ENCODE data around the gene SINHCAF.
A peak's percentile ranks its signal among the peaks of the same experiment; 100 is the strongest.
"Not testable (repeated sequence)": the region's sequence is repeated elsewhere in the genome, so short reads cannot be mapped to it uniquely, and the experiment has no call there.

The SINHCAF gene

DNA sequence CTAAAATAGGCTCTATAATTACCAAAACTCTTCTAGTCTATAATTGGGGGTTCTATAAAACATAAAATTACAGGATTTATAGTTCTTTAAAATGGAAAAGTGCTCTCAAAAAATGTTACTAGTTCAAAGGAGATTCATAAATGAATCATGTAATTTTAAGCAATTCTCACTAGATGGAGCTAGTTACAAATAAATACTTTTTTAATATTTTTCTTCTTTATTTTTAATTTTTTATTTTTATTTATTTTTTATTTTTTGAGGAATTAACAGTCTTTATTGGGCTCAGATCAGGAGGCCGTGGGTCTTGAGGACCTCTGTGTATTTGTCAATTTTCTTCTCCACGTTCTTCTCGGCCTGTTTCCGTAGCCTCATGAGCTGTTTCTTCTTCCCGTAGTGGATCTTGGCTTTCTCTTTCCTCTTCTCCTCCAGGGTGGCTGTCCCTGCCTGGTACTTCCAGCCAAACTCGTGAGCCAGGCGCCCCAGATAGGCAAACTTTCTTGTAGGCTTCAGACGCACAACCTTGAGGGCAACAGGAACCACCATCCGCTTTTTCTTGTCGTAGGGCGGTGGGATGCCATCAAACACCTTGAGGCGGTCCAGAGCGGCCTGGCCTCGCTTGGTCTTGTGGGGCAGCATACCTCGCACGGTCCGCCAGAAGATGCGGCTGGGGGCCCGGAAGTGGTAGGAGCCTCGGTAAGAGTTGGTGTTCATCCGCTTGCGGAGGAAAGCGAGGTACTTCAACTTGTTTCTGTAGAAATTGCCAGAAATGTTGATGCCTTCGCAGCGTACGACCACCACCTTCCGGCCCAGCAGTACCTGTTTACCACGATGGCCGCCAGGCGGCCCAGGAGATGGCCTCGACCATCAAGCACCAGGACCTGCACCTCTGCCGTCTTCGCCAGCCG is 74.0 kb downstream of the SINHCAF start:
- not testable (repeated sequence) for H3K36me3 Mint-ChIP-seq, DNase-seq, H3K4me1 Mint-ChIP-seq, H3K27ac Mint-ChIP-seq, H3K9me3 Mint-ChIP-seq
- peak overlapping the region; percentile 14 for H3K4me3 Mint-ChIP-seq
- CTCF ChIA-PET: interaction anchor here (0.8 to 2.8 kb wide), 12 partner anchors 10 to 406 kb away, joined by 3 to 22 read pairs (median 4); no protein-coding TSS in a partner anchor
- H3K27me3 Mint-ChIP-seq: peaks cover 17% of the 10 kb centered on the region

DNA sequence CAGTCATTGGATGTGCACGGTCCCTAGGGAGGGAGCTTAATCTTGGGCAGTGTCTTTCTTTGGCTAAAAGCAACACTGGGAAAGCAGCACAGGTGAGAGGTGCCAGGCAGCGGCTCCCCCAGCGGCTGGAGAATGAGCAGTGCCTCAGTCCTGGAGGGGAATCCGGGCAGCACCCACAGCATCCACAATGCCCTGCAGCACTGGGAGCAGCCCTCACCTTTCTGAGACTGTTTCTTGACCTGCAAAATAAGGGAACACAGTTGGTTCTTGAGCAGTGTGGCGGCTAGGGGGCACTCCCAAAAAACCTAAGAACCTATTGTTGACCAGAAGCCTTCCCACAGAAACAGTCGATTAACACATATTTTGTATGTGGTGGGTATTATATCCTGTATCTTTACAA is 75.8 kb downstream of the SINHCAF start:
- Mint-ChIP-seq H3K27me3 (peaks cover 9% of the 10 kb centered on the region), H3K36me3 (no peaks in the 10 kb centered on the region), H3K27ac (no peak overlapping the region), H3K4me3 (no peak overlapping the region), H3K4me1 (no peaks in the 10 kb centered on the region), H3K9me3 (no peaks in the 10 kb centered on the region)
- CTCF ChIA-PET: interaction anchor here (0.9 to 2.8 kb wide), 4 partner anchors 11 to 113 kb away, joined by 3 to 22 read pairs (median 5); no protein-coding TSS in a partner anchor
- no peak for DNase-seq

DNA sequence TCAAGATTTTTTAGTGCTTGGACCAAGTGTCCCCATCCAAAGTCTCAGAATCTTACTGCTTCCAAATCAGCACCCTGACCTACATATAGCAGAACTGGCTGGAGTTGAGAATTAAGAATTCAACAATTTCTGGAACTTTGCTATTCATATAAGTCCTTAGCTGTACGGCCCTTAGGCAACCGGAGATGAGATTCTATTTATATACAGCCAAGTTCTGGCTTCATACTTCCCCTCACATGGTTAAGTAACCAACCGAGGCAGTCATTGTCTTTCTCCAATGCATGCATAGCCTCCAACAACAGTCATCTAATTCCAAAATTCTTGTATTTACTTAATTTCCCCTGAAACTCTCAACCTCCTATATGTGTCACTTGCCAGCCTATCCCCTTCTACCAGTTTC is 76.6 kb downstream of the SINHCAF start:
- no peak overlapping the region for H3K4me3 Mint-ChIP-seq
- no peak overlapping the region for H3K27ac Mint-ChIP-seq
- CTCF ChIA-PET: interaction anchor here (0.9 to 2.8 kb wide), 3 partner anchors 10 to 114 kb away, joined by 4 to 22 read pairs (median 6); no protein-coding TSS in a partner anchor
- H3K27me3 Mint-ChIP-seq: peaks cover 9% of the 10 kb centered on the region
- H3K36me3 Mint-ChIP-seq: no peaks in the 10 kb centered on the region
- DNase-seq: no peak
- H3K4me1 Mint-ChIP-seq: no peaks in the 10 kb centered on the region
- H3K9me3 Mint-ChIP-seq: no peaks in the 10 kb centered on the region

DNA sequence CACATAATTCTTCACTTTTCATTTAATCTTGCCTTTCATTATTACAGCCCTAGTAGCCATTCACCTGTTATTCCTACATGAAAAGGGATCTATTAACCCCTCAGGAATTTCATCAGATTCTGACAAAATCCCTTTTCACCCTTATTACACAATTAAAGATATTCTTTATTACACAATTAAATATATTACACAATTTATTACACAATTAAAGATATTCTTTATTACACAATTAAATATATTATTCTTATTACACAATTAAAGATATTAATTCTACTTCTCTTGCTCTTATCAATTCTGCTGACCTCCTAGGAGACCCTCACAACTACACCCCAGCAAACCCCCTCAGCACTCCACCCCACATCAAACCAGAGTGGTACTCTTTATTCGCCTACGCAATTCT is 77.1 kb downstream of the SINHCAF start:
- H3K4me3 Mint-ChIP-seq: no peak overlapping the region
- peaks cover 5% of the 10 kb centered on the region for H3K27me3 Mint-ChIP-seq
- H3K36me3 Mint-ChIP-seq: no peaks in the 10 kb centered on the region
- no peak overlapping the region for H3K27ac Mint-ChIP-seq
- no peak for DNase-seq
- CTCF ChIA-PET: interaction anchor here (1.9 kb wide), 1 partner anchor 11 kb away, joined by 4 read pairs; no protein-coding TSS in a partner anchor
- H3K9me3 Mint-ChIP-seq: no peaks in the 10 kb centered on the region
- no peaks in the 10 kb centered on the region for H3K4me1 Mint-ChIP-seq

DNA sequence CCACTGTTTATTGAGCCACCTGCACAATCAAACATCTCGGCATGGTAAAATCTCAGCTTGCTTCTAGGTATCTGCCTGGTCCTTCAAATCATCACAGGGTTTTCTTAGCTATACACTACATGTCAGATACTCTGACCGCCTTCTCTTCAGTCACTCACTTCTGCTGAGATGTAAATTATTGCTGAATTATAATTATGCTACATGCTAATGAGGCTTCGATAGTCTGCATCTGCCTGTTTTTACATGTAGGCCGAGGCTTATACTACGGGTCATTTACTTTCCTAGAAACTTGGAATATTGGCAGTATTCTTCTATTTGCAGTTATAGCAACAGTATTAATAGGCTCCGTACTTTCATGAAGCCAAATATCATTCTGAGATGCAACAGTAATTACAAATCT is 77.6 kb downstream of the SINHCAF start:
- H3K36me3 Mint-ChIP-seq: no peaks in the 10 kb centered on the region

DNA sequence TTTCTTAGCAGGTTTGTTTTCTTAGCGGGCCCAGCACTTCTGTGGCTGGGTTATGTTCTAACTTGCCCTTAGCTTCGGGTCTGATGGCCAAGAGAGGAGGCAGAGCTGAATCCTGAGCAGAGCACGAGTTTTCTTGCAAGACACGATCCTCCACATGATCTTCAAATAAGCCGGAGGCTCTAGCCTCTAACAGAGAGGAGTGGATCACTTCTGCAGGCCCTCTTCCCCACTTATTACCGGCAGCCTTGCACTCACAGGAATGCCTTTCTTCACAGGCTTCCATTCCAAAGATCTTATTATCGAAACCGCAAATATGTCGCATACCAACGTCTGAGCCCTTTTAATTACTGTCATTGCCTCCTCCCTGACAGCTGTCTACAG is 79.5 kb downstream of the SINHCAF start:
- DNase-seq: no peak
- CTCF ChIA-PET: interaction anchor here (0.6 kb wide), 1 partner anchor 26 kb away, joined by 3 read pairs; no protein-coding TSS in a partner anchor
- no peaks in the 10 kb centered on the region for H3K4me1 Mint-ChIP-seq
- H3K4me3 Mint-ChIP-seq: no peak overlapping the region
- H3K36me3 Mint-ChIP-seq: no peaks in the 10 kb centered on the region
- no peaks in the 10 kb centered on the region for H3K9me3 Mint-ChIP-seq
- no peaks in the 10 kb centered on the region for H3K27me3 Mint-ChIP-seq
- H3K27ac Mint-ChIP-seq: no peak overlapping the region

More for the DNA sequence above, 77.6 kb downstream of the SINHCAF start:
- no peak for DNase-seq
- peaks cover 5% of the 10 kb centered on the region for H3K27me3 Mint-ChIP-seq
- H3K9me3 Mint-ChIP-seq: no peaks in the 10 kb centered on the region
- CTCF ChIA-PET: interaction anchor here (1.9 kb wide), 1 partner anchor 10 kb away, joined by 4 read pairs; no protein-coding TSS in a partner anchor
- H3K4me1 Mint-ChIP-seq: no peaks in the 10 kb centered on the region
- no peak overlapping the region for H3K4me3 Mint-ChIP-seq
- no peak overlapping the region for H3K27ac Mint-ChIP-seq

DNA sequence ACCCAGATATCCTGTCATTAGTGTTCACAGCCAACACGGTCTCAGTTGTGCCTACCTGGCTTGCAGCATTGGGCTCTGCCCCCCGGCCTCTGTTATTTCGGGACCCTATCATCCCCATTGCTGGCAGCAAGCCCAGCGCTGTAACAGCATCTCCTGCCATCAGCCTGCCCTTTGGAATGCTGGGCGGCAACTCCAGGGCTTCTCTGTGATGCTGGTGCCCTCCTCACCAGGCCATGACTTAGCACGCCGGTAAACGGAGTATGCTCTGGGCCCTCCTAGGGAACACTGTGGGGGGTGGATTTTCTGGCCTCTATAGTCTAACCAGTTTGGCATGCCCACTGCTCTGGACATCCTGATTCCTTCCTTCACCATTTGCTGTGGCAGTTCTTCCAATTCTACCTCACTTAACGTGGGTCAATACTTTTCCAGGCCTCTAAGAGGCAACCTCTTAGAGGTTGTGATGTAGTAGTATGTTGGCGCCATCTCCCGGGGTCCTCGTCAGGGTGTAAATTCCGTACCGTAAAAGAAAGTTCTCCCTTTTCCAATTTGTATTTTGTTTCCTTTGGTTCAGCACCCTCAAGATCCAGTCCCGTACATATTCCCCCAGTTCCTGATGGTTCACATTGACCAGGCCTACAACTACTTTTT is 80.0 kb downstream of the SINHCAF start:
- H3K36me3 Mint-ChIP-seq: no peaks in the 10 kb centered on the region
- no peak for DNase-seq
- CTCF ChIA-PET: interaction anchor here (0.6 kb wide), 1 partner anchor 27 kb away, joined by 3 read pairs; no protein-coding TSS in a partner anchor
- no peak overlapping the region for H3K27ac Mint-ChIP-seq
- H3K9me3 Mint-ChIP-seq: no peaks in the 10 kb centered on the region
- H3K4me1 Mint-ChIP-seq: no peaks in the 10 kb centered on the region
- H3K27me3 Mint-ChIP-seq: no peaks in the 10 kb centered on the region
- no peak overlapping the region for H3K4me3 Mint-ChIP-seq

DNA sequence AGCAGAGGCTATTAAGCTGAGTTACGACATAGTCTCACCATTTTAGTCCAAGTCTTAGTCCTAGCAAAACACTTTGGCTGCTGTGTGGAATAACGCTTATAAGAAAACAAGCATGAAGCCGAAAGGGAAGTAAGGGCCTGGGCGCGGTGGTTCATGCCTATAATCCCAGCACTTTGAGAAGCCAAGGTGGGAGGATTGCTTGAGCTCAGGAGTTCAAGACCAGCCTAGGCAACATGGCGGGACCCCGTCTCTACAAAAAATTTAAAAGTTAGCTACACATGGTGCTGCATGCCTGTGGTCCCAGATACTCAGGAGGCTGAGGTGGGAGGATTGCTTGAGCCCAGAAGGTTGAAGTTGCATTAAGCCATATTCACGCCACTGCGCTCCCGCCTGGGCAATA is 83.5 kb downstream of the SINHCAF start:
- H3K27ac Mint-ChIP-seq: not testable (repeated sequence)

DNA sequence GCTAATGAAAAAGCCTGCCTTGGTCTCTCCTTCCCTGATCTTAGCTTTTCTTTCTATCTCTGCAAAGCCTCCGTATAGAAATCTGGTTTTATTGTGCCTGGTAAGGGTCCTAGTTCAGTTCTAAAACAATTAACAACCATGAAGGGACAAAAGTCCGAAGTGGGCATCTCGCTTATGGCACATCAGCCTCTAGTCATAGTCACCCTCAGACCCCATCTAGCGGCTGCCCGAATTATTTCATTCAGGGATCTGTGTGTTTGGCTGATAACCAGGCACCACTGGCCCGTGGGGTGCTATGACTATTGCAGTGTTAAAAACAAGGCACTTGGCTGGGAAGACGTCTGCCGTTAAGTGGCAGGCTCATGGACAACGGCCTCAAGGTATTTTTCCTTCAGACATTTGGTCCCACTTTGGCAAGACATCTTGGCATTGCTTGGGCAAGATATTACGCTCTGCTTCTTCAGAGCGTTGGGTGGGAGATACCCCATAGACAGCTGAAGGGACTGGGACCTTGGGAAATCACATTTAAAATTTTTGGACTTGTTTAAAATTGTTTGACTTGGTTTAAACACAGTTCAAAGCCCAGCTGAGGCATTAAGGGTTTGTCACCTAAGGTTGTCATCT is 87.1 kb downstream of the SINHCAF start:
- H3K36me3 Mint-ChIP-seq: no peaks in the 10 kb centered on the region

More for the DNA sequence above, 83.5 kb downstream of the SINHCAF start:
- not testable (repeated sequence) for H3K4me3 Mint-ChIP-seq, H3K36me3 Mint-ChIP-seq, DNase-seq, H3K4me1 Mint-ChIP-seq, H3K9me3 Mint-ChIP-seq
- CTCF ChIA-PET: interaction anchor here (0.6 to 1.1 kb wide), 2 partner anchors 29 to 30 kb away, joined by 3 to 4 read pairs; no protein-coding TSS in a partner anchor
- H3K27me3 Mint-ChIP-seq: peaks cover 11% of the 10 kb centered on the region

DNA sequence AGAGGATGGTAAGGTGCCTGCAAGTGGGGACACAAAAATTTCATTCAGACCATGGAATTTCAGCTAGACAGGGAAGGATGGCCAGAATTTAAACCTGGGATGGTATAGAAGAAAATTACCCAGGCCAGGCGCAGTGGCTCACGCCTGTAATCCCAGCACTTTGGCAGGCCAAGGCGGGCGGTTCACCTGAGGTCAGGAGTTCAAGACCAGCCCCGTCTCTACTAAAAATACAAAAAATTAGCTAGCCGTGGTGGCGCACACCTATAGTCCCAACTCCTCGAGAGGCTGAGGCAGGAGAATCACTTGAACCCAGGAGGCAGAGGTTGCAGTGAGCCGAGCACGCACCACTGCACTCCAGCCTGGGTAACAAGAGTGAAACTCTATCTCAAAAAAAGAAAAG is 87.6 kb downstream of the SINHCAF start:
- not testable (repeated sequence) for H3K27ac Mint-ChIP-seq, H3K4me1 Mint-ChIP-seq, H3K4me3 Mint-ChIP-seq, H3K36me3 Mint-ChIP-seq, H3K9me3 Mint-ChIP-seq
- peaks cover 49% of the 10 kb centered on the region for H3K27me3 Mint-ChIP-seq
- CTCF ChIA-PET: interaction anchor here (0.8 to 3.9 kb wide), 10 partner anchors 8 to 395 kb away, joined by 3 to 32 read pairs (median 5); no protein-coding TSS in a partner anchor
- DNase-seq: peak; percentile 14

More for the DNA sequence above, 87.1 kb downstream of the SINHCAF start:
- H3K4me3 Mint-ChIP-seq: no peak overlapping the region
- DNase-seq: peak; percentile 83
- peaks cover 3% of the 10 kb centered on the region for H3K4me1 Mint-ChIP-seq
- CTCF ChIA-PET: interaction anchor here (0.8 to 3.9 kb wide), 13 partner anchors 9 to 395 kb away, joined by 3 to 32 read pairs (median 4); no protein-coding TSS in a partner anchor
- no peak overlapping the region for H3K27ac Mint-ChIP-seq
- H3K27me3 Mint-ChIP-seq: peaks cover 44% of the 10 kb centered on the region
- H3K9me3 Mint-ChIP-seq: no peaks in the 10 kb centered on the region

DNA sequence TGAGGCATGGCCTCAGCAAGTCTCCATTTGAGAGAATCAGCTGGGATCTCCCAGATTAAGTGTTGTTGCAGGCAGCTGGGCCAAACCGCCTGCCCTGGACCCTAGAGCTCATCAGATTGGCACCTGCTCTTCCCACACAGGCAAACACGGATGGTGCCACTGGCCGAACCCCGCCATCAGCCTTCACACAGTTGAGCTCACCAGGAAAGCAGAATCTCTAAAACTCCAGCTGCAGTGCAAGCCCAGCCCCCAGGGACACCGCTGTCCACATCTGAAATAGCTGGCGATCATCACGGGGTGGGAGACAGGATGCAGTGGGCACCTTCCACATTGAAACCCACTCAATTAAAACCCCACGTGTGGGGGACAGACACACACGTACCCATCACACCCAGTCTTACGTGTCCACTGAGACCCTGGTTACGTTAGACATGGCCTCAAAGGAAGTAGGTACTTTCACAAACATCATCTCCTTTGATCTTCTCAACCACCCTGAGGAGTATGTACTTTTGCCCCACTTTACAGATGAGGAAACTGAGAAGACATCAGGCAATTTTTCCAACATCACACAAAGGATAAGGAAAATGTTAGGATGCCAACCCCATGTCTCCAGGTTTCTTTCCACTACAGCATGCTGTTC is 88.8 kb downstream of the SINHCAF start:
- peak; percentile 18 for DNase-seq
- H3K4me3 Mint-ChIP-seq: no peak overlapping the region
- peaks cover 3% of the 10 kb centered on the region for H3K4me1 Mint-ChIP-seq
- H3K9me3 Mint-ChIP-seq: no peaks in the 10 kb centered on the region
- CTCF ChIA-PET: interaction anchor here (0.6 to 3.9 kb wide), 9 partner anchors 11 to 395 kb away, joined by 3 to 32 read pairs (median 4); no protein-coding TSS in a partner anchor
- no peaks in the 10 kb centered on the region for H3K36me3 Mint-ChIP-seq
- no peak overlapping the region for H3K27ac Mint-ChIP-seq
- peaks cover 60% of the 10 kb centered on the region for H3K27me3 Mint-ChIP-seq

DNA sequence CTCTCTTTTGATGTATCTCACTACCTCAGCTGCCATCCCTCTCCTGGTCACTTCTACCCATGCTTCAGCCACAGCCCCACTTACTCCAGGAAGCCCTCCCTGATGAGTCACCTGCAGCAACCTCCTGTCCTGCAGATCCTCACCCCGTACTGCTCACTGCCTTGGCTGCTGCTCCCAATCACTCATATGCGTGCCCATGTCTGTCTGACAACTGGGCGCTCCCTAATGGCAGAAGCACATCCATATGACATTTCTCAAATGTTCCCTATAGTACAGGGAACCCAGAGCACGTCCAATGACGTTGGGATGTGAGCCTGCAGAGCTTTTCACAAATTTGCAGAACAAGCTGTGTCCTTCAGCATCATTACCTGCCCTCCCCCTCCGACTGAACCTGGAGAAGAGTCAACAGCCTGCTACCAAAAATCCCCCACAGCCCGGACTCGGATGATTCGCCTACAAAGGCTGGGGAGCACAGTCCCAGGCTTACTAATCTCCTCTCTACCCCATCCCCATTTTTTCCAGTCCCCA is 90.0 kb downstream of the SINHCAF start:
- H3K4me3 Mint-ChIP-seq: no peak overlapping the region
- peaks cover 2% of the 10 kb centered on the region for H3K9me3 Mint-ChIP-seq
- H3K27me3 Mint-ChIP-seq: peaks cover 68% of the 10 kb centered on the region
- no peak overlapping the region for H3K27ac Mint-ChIP-seq
- CTCF ChIA-PET: interaction anchor here (1.0 to 3.9 kb wide), 5 partner anchors 21 to 388 kb away, joined by 3 to 32 read pairs (median 3); no protein-coding TSS in a partner anchor
- H3K36me3 Mint-ChIP-seq: no peaks in the 10 kb centered on the region
- peaks cover 3% of the 10 kb centered on the region for H3K4me1 Mint-ChIP-seq
- DNase-seq: no peak

All from activated naive CD4-positive, alpha-beta T cell treated with anti-CD3 and anti-CD28 coated beads, Interleukin-2, amount 10 ng/mL, durations not matched to agents 7 days and 5 days (primary cell).